Vagina (tissue), 2 donors: ENCODE measurements around the gene PI4KA. TPM values are rescaled to one million over a fixed set of nuclear protein-coding genes. Genes with fewer than 3 reads are reported as not detected.

Experiments used
- DNase-seq, 2 donors: peaks; one replicate each; pipeline ENCODE4 v3.0.0-alpha.2; 2017; ENCODE audit errors: extremely low spot score in 2 of 2
- H3K27ac ChIP-seq: fragments of 200-600 bp; sonication (generic); one replicate; pipeline ENCODE4 v1.5.1; 2019
- H3K27me3 ChIP-seq: fragments of 200-600 bp; sonication (generic); one replicate; pipeline ENCODE4 v1.5.1; 2019
- H3K36me3 ChIP-seq, 2 donors: fragments of 200-600 bp; sonication (generic); one replicate each; pipeline ENCODE4 v1.5.1; 2017 to 2019
- H3K4me1 ChIP-seq: fragments of 200-600 bp; sonication (generic); one replicate; pipeline ENCODE4 v1.5.1; 2019
- H3K4me3 ChIP-seq, 2 donors: fragments of 200-600 bp; sonication (generic); 1 replicate in 1 of 2; 2 replicates in 1 of 2; pipeline ENCODE4 v1.5.1; 2016 to 2019
- H3K9me3 ChIP-seq: fragments of 200-600 bp; sonication (generic); one replicate; pipeline ENCODE4 v1.5.1; 2019
- CTCF ChIP-seq, 3 experiments: fragments of 450-650 bp in 2 of 3; fragments of 200-600 bp in 1 of 3; sonication (generic) in 1 of 3; IDR thresholded peaks; one replicate each; pipeline ENCODE4 v1.5.1; 2017 to 2019; ENCODE audit warnings: antibody characterized with exemption in 3 of 3, mild to moderate bottlenecking in 2 of 3, moderate library complexity in 2 of 3
- POLR2A ChIP-seq, 2 donors: fragments of 450-650 bp; IDR thresholded peaks; one replicate each; pipeline ENCODE4 v1.6.1; 2017; ENCODE audit warnings: antibody characterized with exemption in 2 of 2, mild to moderate bottlenecking in 2 of 2, moderate library complexity in 2 of 2
- POLR2AphosphoS5 ChIP-seq, 2 donors: sonication (generic); formaldehyde crosslinking; IDR thresholded peaks; one replicate each; pipeline ENCODE4 v1.9.0; 2017; ENCODE audit warnings: antibody characterized with exemption in 2 of 2, mild to moderate bottlenecking in 2 of 2, low read depth in 1 of 2; ENCODE audit not compliant: insufficient read depth in 1 of 2
- intact Hi-C: fragments of 100-400 bp; cut with DNase I; formaldehyde crosslinking; loops from one replicate; pipeline ENCODE4 v1.15.1; 2023
- total RNA-seq: library from RNA; depleted of rRNA; stranded (reverse); fragments of >200 nt; gene quantifications from one replicate; pipeline ENCODE4 v1.2.3, GENCODE V29; 2016

Gene PI4KA
- total RNA-seq, 1 donor from 2014 or later, result 135 TPM

GRCh38 chr22:20787223-20787622 lies 71.4 kb downstream of the PI4KA start:
- no peaks in the 10 kb centered on the region for H3K4me1 ChIP-seq
- intact Hi-C loops, result no loop called here
- no peaks in the 10 kb centered on the region for H3K27me3 ChIP-seq
- no peak overlapping the region for H3K4me3 ChIP-seq
- H3K27ac ChIP-seq, result no peak overlapping the region
- H3K9me3 ChIP-seq, result no peaks in the 10 kb centered on the region
- no peak for TF ChIP-seq CTCF (IDR thresholded peaks at IDR 0.05)
- DNase-seq, result no peak
- peaks cover 0 to 39% of the 10 kb centered on the region in 2 donors for H3K36me3 ChIP-seq

- H3K4me1 ChIP-seq, result no peaks in the 10 kb centered on the region
Observed at GRCh38 chr22:20786536-20786979, 72.1 kb downstream of the PI4KA start.

GRCh38 chr22:20786048-20786447 lies 72.6 kb downstream of the PI4KA start:
- TF ChIP-seq CTCF (IDR thresholded peaks at IDR 0.05) (no peak), POLR2A (IDR thresholded peaks at IDR 0.05) (no peak), POLR2AphosphoS5 (IDR thresholded peaks at IDR 0.05; ENCODE audit: insufficient read depth in 1 of 2, low read depth in 1 of 2) (no peak)
- no peak for DNase-seq
- no peaks in the 10 kb centered on the region for H3K9me3 ChIP-seq
- H3K27me3 ChIP-seq, result no peaks in the 10 kb centered on the region
- H3K4me3 ChIP-seq, result no peak overlapping the region
- H3K27ac ChIP-seq, result no peak overlapping the region
- intact Hi-C loops, result no loop called here
- no peaks in the 10 kb centered on the region for H3K4me1 ChIP-seq
- H3K36me3 ChIP-seq, result peaks cover 0 to 33% of the 10 kb centered on the region in 2 donors

More at GRCh38 chr22:20786536-20786979, 72.1 kb downstream of the PI4KA start:
- peaks cover 0 to 33% of the 10 kb centered on the region in 2 donors for H3K36me3 ChIP-seq
- no peak for DNase-seq
- TF ChIP-seq POLR2AphosphoS5 (IDR thresholded peaks at IDR 0.05; ENCODE audit: insufficient read depth in 1 of 2, low read depth in 1 of 2) (no peak), CTCF (IDR thresholded peaks at IDR 0.05) (no peak), POLR2A (IDR thresholded peaks at IDR 0.05) (no peak)
- H3K4me3 ChIP-seq, result no peak overlapping the region
- intact Hi-C loops, result no loop called here
- H3K27ac ChIP-seq, result no peak overlapping the region
- H3K9me3 ChIP-seq, result no peaks in the 10 kb centered on the region
- no peaks in the 10 kb centered on the region for H3K27me3 ChIP-seq

GRCh38 chr22:20785415-20785814 lies 73.2 kb downstream of the PI4KA start:
- TF ChIP-seq POLR2A (IDR thresholded peaks at IDR 0.05) (no peak), CTCF (IDR thresholded peaks at IDR 0.05) (no peak), POLR2AphosphoS5 (IDR thresholded peaks at IDR 0.05; ENCODE audit: insufficient read depth in 1 of 2, low read depth in 1 of 2) (no peak)
- Histone ChIP-seq H3K27ac (no peak overlapping the region), H3K4me3 (no peak overlapping the region), H3K9me3 (no peaks in the 10 kb centered on the region), H3K4me1 (no peaks in the 10 kb centered on the region), H3K36me3 (peaks cover 0 to 33% of the 10 kb centered on the region in 2 donors), H3K27me3 (no peaks in the 10 kb centered on the region)
- no peak for DNase-seq
- intact Hi-C loops, result no loop called here

GRCh38 chr22:20783844-20784723 lies 74.5 kb downstream of the PI4KA start:
- intact Hi-C loops, result no loop called here
- Histone ChIP-seq H3K36me3 (peaks cover 0 to 27% of the 10 kb centered on the region in 2 donors), H3K4me3 (no peak overlapping the region), H3K9me3 (no peaks in the 10 kb centered on the region), H3K4me1 (peaks cover 12% of the 10 kb centered on the region), H3K27me3 (no peaks in the 10 kb centered on the region), H3K27ac (no peak overlapping the region)
- TF ChIP-seq POLR2AphosphoS5 (IDR thresholded peaks at IDR 0.05; ENCODE audit: insufficient read depth in 1 of 2, low read depth in 1 of 2) (no peak), POLR2A (IDR thresholded peaks at IDR 0.05) (no peak), CTCF (IDR thresholded peaks at IDR 0.05) (peak in 2 of 3 experiments; percentile 26 to 32)
- DNase-seq, result no peak
